ENCODE data around the gene NPW.

NPW gene

DNA sequence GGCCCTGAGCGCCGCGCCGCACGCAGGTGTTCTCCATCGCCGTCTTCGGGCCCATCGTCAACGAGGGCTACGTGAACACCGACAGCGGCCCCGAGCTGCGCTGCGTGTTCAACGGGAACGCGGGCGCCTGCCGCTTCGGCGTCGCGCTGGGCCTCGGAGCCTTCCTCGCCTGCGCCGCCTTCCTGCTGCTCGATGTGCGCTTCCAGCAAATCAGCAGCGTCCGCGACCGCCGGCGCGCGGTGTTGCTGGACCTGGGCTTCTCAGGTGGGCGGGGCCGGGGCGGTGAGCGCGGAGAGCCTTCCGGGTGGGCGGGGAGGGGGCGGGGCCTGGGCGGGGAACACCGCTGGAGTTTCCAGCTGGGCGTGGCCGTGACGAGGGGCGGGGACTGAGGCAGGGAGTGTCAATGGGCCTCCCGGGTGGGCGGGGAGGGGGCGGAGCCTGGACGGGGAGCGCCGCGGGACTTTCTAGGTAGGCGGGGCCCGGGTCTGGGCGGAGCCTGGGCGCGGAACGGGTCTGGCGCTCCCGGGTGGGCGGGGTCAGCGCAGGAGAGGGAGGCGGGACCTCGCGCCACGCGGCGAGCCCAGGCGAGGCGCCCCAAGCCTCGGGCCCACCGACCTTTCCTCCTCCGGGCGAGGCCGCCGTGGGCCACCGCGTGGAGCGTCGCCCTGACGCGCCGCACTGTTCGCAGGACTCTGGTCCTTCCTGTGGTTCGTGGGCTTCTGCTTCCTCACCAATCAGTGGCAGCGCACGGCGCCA is 27.5 kb upstream of the NPW start:
- peaks cover 17 to 27% (median 25%) of the 10 kb centered on the region in 5 donors for H3K27me3 ChIP-seq (ENCODE audit: control insufficient read depth in 5 of 5, insufficient read depth in 4 of 5, low read length in 5 of 5)
- peaks cover 0 to 6% (median 5%) of the 10 kb centered on the region in 5 donors for H3K36me3 ChIP-seq (ENCODE audit: control insufficient read depth in 5 of 5, insufficient read depth in 5 of 5, low read length in 5 of 5)
- H3K9me3 ChIP-seq (ENCODE audit: control insufficient read depth in 5 of 5, low read length in 5 of 5), result no peaks in the 10 kb centered on the region
- no peak overlapping the region for H3K27ac ChIP-seq (ENCODE audit: low read depth, low read length)
- H3K9ac ChIP-seq (ENCODE audit: low read length in 5 of 5), result peak overlapping the region in 1 of 5 donors; percentile 37
- peak overlapping the region in 4 of 5 donors; percentile 48 to 69 (median 58) for H3K4me3 ChIP-seq (ENCODE audit: low read depth in 1 of 5, low read length in 5 of 5)
- peaks cover 0 to 30% (median 24%) of the 10 kb centered on the region in 5 donors for H3K4me1 ChIP-seq (ENCODE audit: control insufficient read depth in 5 of 5, insufficient read depth in 5 of 5, low read length in 5 of 5)

DNA sequence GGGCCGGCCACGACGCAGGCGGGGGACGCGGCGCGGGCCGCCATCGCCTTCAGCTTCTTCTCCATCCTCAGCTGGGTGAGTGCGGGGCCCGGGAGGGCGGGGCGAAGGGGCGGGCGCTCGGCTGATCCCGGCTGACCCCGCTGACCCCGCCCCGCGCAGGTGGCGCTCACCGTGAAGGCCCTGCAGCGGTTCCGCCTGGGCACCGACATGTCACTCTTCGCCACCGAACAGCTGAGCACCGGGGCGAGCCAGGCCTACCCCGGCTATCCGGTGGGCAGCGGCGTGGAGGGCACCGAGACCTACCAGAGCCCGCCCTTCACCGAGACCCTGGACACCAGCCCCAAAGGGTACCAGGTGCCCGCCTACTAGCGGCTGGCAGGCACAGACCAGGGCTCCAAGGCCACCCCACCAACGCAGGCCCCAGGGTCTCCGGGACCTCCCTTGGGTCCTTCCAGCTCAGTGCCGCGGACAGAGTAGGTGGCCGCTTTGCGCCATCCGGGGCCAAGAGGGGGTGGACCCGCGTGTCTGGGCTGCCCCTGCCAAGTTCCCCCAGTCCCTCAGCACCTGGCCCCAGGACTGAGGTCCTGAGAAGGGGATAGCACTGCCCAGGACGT is 26.8 kb upstream of the NPW start:
- Histone ChIP-seq H3K9ac (ENCODE audit: low read length in 5 of 5) (no peak overlapping the region), H3K27me3 (ENCODE audit: control insufficient read depth in 5 of 5, insufficient read depth in 4 of 5, low read length in 5 of 5) (peaks cover 17 to 27% (median 25%) of the 10 kb centered on the region in 5 donors), H3K4me1 (ENCODE audit: control insufficient read depth in 5 of 5, insufficient read depth in 5 of 5, low read length in 5 of 5) (peaks cover 0 to 36% (median 24%) of the 10 kb centered on the region in 5 donors), H3K4me3 (ENCODE audit: low read depth in 1 of 5, low read length in 5 of 5) (peak overlapping the region in 1 of 5 donors; percentile 50), H3K9me3 (ENCODE audit: control insufficient read depth in 5 of 5, low read length in 5 of 5) (no peaks in the 10 kb centered on the region), H3K36me3 (ENCODE audit: control insufficient read depth in 5 of 5, insufficient read depth in 5 of 5, low read length in 5 of 5) (peaks cover 0 to 11% (median 7%) of the 10 kb centered on the region in 5 donors), H3K27ac (ENCODE audit: low read depth, low read length) (no peak overlapping the region)

DNA sequence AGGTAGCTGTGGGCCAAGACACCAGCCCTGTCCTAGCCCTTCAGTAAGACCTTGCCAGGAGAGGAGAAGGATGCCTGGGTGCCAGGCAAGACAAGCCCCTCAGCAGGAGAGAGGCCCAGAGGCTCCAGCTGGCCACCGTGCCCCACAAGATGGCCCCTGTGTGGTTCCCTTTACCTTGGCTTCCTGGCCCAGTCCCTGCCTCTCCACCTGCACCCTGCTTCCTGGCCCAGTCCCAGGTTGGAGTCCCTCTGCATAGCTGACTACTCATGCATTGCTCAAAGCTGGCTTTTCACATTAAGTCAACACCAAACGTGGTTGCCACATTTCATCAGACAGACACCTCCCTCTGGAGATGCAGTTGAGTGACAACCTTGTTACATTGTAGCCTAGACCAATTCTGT is 25.9 kb upstream of the NPW start:
- Histone ChIP-seq H3K27me3 (ENCODE audit: control insufficient read depth in 5 of 5, insufficient read depth in 4 of 5, low read length in 5 of 5) (peaks cover 17 to 23% (median 22%) of the 10 kb centered on the region in 5 donors), H3K27ac (ENCODE audit: low read depth, low read length) (no peak overlapping the region), H3K9ac (ENCODE audit: low read length in 5 of 5) (no peak overlapping the region), H3K36me3 (ENCODE audit: control insufficient read depth in 5 of 5, insufficient read depth in 5 of 5, low read length in 5 of 5) (peaks cover 0 to 20% (median 13%) of the 10 kb centered on the region in 5 donors), H3K9me3 (ENCODE audit: control insufficient read depth in 5 of 5, low read length in 5 of 5) (no peaks in the 10 kb centered on the region), H3K4me1 (ENCODE audit: control insufficient read depth in 5 of 5, insufficient read depth in 5 of 5, low read length in 5 of 5) (peaks cover 0 to 42% (median 24%) of the 10 kb centered on the region in 5 donors), H3K4me3 (ENCODE audit: low read depth in 1 of 5, low read length in 5 of 5) (no peak overlapping the region)

DNA sequence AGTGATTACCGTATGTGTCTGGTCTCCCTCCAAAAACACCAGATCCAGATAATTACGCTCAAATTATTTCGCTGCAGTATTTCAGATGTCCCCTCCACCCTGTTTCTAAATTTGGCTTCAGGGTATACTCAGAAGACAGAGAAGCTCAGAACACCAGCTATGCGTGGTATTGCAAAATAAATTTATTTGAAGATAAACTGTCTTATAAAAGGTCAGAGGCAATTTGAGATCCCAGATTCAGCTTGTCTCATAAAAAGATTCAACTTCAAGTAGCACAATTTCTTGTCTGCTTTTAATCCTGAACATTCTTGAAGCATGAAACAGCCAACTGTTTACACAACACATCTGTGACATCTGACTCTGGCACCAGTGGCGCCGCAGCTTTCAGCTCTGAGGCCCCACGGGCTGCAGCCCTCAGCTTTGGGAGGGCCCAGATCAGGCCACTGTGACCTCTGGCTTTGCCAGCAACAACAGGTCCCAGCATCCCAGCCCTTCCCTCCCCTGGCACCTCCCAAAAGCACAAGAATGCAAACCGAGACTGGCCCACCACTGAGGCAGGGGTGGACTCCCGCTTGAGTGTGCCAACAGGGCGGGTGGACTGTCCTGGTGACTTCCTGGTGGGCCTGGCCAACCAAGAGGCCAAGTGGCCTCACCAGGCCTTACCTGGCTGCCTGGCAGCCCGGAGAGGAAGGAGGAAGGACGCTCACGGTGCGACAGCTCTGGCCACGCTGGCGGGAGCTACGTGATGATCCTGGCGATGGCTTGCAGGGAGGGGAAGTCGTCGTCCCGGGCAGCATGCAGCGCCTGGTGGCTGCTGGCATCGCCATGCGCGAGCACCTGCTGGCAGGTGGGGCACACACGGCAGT is 21.9 kb upstream of the NPW start:
- Histone ChIP-seq H3K36me3 (ENCODE audit: control insufficient read depth in 5 of 5, insufficient read depth in 5 of 5, low read length in 5 of 5) (peaks cover 0 to 59% (median 52%) of the 10 kb centered on the region in 5 donors), H3K4me3 (ENCODE audit: low read depth in 1 of 5, low read length in 5 of 5) (no peak overlapping the region), H3K9me3 (ENCODE audit: control insufficient read depth in 5 of 5, low read length in 5 of 5) (no peaks in the 10 kb centered on the region), H3K27ac (ENCODE audit: low read depth, low read length) (peak overlapping the region; percentile 58), H3K9ac (ENCODE audit: low read length in 5 of 5) (peak overlapping the region in 1 of 5 donors; percentile 38), H3K27me3 (ENCODE audit: control insufficient read depth in 5 of 5, insufficient read depth in 4 of 5, low read length in 5 of 5) (no peaks in the 10 kb centered on the region), H3K4me1 (ENCODE audit: control insufficient read depth in 5 of 5, insufficient read depth in 5 of 5, low read length in 5 of 5) (peaks cover 0 to 19% (median 17%) of the 10 kb centered on the region in 5 donors)

DNA sequence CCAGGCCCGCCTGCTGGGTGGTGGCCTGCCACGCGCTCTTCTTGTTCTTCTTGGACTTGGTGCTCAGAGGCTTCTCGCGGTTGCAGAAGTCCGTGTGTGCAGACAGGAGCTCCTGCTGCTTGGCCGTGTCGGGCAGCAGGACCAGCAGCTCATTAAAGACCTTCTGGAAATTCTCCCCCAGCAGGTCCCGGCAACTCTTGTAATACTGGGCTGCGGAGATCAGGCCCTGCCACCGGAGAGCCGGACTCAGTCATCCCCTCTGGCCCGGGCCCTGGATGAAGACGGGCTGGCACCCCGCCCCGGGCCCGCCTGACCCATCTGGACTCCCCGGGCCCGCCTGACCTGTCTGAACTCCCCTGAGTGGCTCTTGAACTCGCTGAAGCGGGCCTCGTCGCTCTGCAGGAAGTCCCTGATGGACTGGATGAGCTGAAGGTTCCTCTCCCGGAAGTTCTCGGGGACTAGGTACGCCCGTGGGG is 21.2 kb upstream of the NPW start:
- Histone ChIP-seq H3K36me3 (ENCODE audit: control insufficient read depth in 5 of 5, insufficient read depth in 5 of 5, low read length in 5 of 5) (peaks cover 0 to 66% (median 58%) of the 10 kb centered on the region in 5 donors), H3K27me3 (ENCODE audit: control insufficient read depth in 5 of 5, insufficient read depth in 4 of 5, low read length in 5 of 5) (no peaks in the 10 kb centered on the region), H3K9ac (ENCODE audit: low read length in 5 of 5) (no peak overlapping the region), H3K27ac (ENCODE audit: low read depth, low read length) (no peak overlapping the region), H3K9me3 (ENCODE audit: control insufficient read depth in 5 of 5, low read length in 5 of 5) (no peaks in the 10 kb centered on the region), H3K4me1 (ENCODE audit: control insufficient read depth in 5 of 5, insufficient read depth in 5 of 5, low read length in 5 of 5) (peaks cover 0 to 21% (median 17%) of the 10 kb centered on the region in 5 donors), H3K4me3 (ENCODE audit: low read depth in 1 of 5, low read length in 5 of 5) (no peak overlapping the region)

DNA sequence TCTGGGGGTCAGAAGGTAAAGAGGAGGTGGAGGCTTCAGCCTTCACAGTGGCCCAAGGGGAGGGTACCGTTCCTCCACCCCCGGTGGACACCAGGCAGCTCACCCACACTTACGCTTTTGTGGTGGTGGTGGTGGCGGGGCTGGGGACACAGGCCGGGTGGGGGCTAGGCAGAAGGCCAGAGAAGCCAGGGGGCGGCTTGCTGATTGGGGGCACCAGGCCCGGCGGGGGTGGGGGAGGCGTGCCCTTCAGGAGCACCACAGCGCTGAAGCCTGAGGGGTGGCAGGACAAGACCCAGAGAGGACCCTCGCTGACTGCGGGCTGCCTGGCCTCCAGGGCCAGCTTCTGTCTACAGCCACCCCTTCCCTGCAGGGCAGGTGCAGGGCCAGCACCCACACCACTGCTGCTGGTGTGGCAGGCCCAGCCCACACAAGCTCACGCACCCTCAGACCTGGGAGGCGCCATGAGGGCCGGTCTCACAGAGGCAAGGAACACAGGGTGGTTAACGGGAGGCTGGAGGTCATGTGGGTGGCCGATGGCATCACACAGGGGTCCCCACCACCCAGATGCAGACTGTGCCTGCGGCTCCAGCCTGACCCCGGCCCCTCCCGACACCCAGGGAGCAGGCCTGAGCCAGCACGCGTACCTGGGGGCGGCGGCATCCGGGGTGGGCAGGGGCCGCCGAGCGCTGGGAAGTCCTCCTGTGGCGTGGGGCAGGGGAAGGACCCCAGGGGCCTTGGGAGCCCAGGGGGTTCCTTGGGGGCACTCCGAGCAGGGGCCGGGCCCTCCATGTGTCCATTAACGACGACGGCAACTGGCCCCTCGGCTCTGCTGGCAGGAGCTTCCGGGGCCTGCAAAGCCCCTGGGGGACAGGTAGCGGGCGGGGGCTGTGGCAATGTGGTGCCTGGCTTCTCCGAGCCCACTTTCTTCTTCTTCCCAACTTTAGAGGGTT is 20.5 kb upstream of the NPW start:
- H3K4me1 ChIP-seq (ENCODE audit: control insufficient read depth in 5 of 5, insufficient read depth in 5 of 5, low read length in 5 of 5), result peaks cover 0 to 28% (median 24%) of the 10 kb centered on the region in 5 donors
- no peak overlapping the region for H3K9ac ChIP-seq (ENCODE audit: low read length in 5 of 5)
- H3K36me3 ChIP-seq (ENCODE audit: control insufficient read depth in 5 of 5, insufficient read depth in 5 of 5, low read length in 5 of 5), result peaks cover 0 to 67% (median 59%) of the 10 kb centered on the region in 5 donors
- H3K27ac ChIP-seq (ENCODE audit: low read depth, low read length), result no peak overlapping the region
- no peak overlapping the region for H3K4me3 ChIP-seq (ENCODE audit: low read depth in 1 of 5, low read length in 5 of 5)
- H3K9me3 ChIP-seq (ENCODE audit: control insufficient read depth in 5 of 5, low read length in 5 of 5), result no peaks in the 10 kb centered on the region
- no peaks in the 10 kb centered on the region for H3K27me3 ChIP-seq (ENCODE audit: control insufficient read depth in 5 of 5, insufficient read depth in 4 of 5, low read length in 5 of 5)

DNA sequence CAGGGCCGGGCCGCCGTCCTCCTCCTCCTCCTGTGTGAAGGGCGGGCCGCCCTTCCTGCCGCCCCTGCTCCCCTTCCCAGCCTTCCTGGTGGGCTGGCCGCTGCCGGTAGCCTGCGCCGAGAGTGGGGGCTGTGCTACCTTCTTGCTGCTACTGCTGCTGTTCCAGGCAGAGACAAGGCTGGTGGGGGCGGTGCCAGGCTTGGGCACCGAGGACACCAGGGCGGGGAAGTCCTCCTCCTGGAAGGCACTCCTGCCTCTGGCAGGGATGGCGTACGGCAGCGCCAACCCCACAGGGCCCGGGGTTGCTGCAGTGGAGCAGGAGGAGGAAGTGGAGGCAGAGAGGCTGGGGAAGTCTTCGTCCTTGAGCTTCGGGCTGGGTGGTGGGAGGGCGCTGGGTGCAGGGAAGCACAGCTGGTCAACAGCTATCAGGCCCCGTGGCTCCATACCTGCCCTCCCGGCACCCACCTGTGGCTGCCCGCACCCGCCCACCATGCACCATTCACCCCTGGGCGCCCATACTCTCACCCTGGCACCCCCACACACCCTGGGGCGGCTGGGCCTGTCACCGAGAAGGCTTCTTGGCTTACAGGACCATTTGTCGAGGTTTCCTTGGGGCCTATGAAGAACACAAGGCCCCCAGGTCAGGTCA is 19.6 kb upstream of the NPW start:
- Histone ChIP-seq H3K4me3 (ENCODE audit: low read depth in 1 of 5, low read length in 5 of 5) (no peak overlapping the region), H3K27ac (ENCODE audit: low read depth, low read length) (no peak overlapping the region), H3K9ac (ENCODE audit: low read length in 5 of 5) (no peak overlapping the region), H3K9me3 (ENCODE audit: control insufficient read depth in 5 of 5, low read length in 5 of 5) (no peaks in the 10 kb centered on the region), H3K36me3 (ENCODE audit: control insufficient read depth in 5 of 5, insufficient read depth in 5 of 5, low read length in 5 of 5) (peaks cover 0 to 67% (median 59%) of the 10 kb centered on the region in 5 donors), H3K4me1 (ENCODE audit: control insufficient read depth in 5 of 5, insufficient read depth in 5 of 5, low read length in 5 of 5) (peaks cover 0 to 37% (median 32%) of the 10 kb centered on the region in 5 donors), H3K27me3 (ENCODE audit: control insufficient read depth in 5 of 5, insufficient read depth in 4 of 5, low read length in 5 of 5) (no peaks in the 10 kb centered on the region)

DNA sequence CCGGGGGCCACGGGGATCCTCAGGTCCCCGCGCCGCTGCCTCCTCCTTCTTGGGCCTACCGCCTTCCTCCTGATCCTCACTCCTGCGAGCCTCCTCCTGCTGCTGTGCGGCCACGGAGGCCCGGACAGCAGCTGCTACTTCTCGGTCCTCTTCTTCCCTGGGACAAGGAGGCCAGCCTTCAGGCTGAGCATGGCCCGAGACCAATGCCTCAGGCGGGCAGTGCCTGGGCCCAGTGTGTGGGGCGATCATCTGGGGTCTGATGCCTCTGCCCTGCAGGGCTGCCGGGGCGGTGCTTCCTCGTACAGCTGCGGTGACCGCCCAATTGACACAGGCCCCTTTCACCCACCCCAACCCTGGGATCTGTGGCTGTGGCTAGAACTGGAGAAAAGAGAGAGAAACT is 18.6 kb upstream of the NPW start:
- Histone ChIP-seq H3K27ac (ENCODE audit: low read depth, low read length) (no peak overlapping the region), H3K9me3 (ENCODE audit: control insufficient read depth in 5 of 5, low read length in 5 of 5) (no peaks in the 10 kb centered on the region), H3K27me3 (ENCODE audit: control insufficient read depth in 5 of 5, insufficient read depth in 4 of 5, low read length in 5 of 5) (no peaks in the 10 kb centered on the region), H3K9ac (ENCODE audit: low read length in 5 of 5) (no peak overlapping the region), H3K4me3 (ENCODE audit: low read depth in 1 of 5, low read length in 5 of 5) (no peak overlapping the region), H3K4me1 (ENCODE audit: control insufficient read depth in 5 of 5, insufficient read depth in 5 of 5, low read length in 5 of 5) (peaks cover 0 to 48% (median 32%) of the 10 kb centered on the region in 5 donors), H3K36me3 (ENCODE audit: control insufficient read depth in 5 of 5, insufficient read depth in 5 of 5, low read length in 5 of 5) (peaks cover 0 to 67% (median 58%) of the 10 kb centered on the region in 5 donors)
